Middle frontal gyrus (tissue), 1 donor: ENCODE data around the gene MRPL38.

ENCODE experiments used
- DNase-seq: peaks from one replicate; pipeline ENCODE4 v3.0.0-alpha.2; 2015; ENCODE audit warnings: low spot score; ENCODE audit errors: extremely low spot score

Gene MRPL38

DNA sequence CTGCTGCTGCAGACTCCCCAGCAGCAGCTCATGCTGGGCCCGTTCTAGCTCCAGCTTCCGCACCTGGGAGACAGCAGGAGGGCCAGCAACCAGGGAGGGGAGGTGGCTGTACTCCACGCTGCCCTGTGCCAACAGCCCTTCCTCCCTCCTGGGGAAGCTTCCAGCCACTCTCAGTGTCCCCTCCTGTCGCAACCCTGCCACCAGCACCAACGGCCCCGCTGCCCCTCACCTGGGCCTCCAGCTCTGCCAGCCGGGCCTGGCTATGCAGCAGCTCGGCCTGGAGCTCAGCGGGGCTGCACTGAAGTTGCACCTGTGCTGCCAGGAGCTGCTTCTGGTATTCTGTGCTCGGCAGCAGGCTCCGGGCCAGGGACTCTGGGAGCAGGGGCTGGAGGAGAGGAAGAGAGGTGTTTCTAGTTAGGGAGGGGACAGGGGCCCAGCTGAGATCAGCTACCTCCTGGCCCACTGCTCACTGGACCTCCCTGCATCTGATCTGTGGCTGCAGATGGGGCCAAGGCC lies 15.4 kb upstream of the MRPL38 start:
- DNase-seq, result no peak

GRCh38 chr17:75919611-75920010 lies 14.9 kb upstream of the MRPL38 start:
- no peak for DNase-seq

DNA sequence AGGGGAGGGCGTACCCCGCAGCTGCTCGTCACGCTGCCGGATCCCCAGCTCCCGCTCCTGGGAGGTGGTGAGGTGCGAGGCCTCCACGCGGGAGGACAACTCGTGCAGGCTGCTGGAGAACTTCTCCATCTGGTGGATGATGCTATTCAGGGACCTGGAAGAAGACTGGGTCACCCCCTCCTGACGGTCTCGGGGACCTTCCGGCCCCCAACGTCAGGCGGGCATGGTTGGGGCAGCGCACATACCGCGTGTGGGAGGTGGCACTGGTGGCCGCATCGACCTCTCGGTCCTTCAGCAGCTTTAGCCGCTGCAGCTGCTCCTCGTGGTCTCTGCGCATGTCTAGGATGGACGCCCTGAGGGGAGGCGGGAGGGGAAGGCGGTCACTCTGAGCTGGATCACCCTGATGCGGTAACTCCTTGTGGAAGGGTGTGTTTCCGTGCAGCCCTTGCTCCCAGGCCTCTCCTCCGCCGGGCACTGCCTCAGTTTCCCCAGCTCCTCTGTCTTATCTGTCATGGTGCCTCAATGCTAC lies 13.3 kb upstream of the MRPL38 start:
- no peak for DNase-seq

DNA sequence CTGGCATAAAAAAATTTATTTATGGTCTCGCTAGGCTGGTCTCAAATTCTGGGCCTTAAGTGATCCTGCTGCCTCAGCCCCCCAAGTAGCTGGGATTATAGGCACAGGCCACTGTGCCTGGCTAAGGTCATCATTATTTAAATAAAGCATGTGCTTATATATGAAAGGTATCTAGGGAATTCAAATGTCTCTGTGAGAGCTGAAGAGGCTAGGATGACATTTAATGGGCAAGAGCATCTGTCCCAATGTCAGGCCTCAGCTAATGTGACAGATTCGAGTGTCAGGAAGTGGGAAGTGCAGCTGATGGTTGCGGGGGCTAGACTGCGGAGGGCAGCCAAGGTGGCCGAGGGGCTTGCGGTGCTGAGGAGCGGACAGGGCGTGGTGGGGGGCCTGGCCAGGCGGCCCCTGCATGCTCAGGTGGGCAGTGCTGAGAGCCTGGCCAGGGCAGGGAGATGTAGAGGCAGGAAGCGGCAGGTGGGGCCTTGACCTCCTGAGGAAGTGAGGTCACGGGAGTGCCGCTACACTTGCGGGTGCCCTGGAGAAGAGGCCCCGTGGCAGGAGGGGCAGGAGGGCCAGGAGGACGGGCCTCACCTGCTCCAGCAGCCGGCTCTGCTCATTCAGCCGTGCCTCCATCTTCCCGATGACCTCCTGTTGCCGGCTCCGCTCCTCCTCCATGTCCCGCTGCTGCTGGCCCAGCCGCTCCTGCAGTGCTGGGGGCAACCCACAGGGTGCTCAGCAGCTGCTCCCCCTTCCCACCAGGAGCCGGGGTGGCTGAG lies 12.6 kb upstream of the MRPL38 start:
- no peak for DNase-seq

- DNase-seq, result no peak
These were observed 10.6 kb upstream of the MRPL38 start for GRCh38 chr17:75915268-75915667.

- no peak for DNase-seq
These were observed 10.1 kb upstream of the MRPL38 start for GRCh38 chr17:75914643-75915267.

- no peak for DNase-seq
These were observed 9.0 kb upstream of the MRPL38 start for GRCh38 chr17:75913537-75914210.

DNA sequence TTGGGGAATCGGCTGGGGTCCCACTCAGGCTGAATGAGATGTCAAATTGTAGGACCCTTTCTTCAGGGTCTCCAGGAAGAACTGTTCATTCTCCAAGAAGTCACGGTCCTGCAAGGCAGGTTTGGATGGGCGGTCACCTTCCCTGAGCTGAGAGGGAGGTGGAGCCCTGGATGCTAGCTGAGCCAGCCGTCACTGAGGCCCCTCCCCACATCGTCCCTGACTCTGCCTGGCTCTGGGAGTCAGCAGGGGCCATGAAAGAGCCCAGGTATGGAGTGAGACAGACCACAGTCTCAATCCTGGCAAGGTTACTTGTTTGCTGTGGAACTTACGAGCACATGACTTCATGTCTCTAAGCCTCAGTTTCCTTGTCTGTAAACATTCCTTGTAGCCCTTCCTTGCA lies 6.0 kb upstream of the MRPL38 start:
- DNase-seq, result no peak

DNA sequence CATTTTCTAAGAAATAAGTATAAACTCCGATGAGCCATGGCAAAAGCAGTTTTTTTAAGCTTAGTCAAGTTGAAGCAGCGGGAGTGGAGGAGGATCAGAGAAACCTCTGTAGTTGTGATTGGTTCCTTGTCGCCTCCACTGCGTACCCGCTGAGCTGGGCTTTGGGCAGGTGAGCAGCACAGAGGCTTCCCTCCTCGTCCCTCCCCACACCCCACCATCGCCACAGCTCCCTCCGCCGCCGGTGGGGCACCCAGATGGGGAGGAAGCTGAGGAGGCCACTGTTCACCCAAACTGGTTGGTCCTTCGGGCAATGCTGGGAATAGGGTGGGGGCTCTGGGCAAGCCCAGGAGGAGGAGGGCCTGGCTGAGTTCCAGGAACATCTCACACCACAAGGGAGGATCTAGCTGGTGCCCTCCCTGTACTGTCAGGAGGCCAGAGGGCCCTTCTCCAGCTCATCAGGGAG lies 5.2 kb upstream of the MRPL38 start:
- DNase-seq, result no peak

DNA sequence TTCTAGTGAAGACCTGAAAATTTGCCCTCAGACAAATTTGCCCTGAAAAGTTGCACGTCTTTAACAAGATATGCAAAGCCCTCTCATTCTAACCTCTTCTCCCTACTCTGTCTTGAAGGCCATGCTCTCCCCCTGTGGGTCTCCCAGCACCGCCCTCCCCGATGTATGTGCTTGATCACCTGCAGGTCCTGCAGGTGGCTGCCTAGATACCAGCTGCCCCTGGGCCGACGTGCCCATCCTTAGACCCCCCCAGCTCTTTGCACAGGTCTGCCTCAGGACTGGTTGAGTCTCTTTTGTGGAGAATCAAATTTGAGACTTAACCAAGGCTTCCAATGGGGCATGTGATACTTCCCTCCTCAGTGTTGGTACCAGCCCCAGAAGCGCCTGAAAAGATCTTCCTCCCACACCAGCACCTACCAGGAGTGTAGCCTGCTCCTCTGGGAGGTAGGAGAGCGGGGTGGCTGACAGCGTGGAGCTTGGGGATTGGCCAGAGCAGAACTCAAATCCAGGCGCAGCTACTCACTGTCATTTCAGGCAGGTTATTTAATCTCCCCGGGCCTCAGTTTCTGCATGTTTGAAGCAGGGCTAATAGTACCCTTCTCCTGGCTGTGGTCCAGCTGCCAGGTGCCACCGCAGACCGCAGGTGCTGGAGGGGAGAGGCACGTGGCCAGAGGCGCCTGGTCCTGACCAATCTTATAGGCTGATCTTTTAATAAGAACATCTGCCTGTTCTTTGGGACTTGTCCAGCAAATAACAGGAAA lies 4.5 kb upstream of the MRPL38 start:
- DNase-seq, result no peak

DNA sequence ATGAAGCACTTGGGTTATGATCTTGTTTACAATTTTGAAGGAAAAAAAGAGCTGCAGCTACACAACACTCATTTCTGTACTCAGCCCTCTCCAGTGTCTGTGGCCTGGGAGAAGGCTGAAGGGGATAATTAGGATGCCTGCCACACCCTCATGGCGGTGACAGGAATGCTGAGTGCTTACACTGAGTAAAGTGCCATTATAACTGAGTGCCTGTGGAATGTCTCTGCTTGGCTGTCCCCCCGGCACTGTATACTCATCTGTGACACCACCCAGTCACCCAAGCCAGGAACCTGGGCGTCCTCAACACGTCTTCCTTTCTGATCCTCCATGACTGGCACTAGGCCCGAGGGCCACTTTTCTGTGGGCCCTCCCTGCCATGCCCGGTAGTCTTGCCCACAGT lies 3.5 kb upstream of the MRPL38 start:
- no peak for DNase-seq

GRCh38 chr17:75906143-75906884 lies 1.6 kb upstream of the MRPL38 start:
- DNase-seq, result no peak

DNA sequence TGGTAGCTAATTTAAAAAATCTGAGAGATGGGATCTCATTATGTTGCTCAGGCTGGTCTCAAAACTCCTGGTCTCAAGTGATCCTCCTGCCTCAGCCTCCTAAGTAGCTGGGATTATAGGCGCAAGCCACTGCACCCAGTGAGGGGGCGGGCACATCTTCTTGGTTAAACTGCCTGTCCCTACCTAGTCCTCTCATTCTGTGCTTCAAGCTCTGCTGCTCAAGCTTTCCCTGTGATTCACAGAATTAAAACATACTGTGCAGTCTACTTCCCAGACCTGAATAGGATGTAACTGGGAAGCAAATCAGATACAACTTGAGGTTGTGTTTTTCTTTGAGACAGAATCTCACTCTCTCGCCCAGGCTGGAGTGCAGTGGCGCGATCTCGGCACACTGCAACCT lies 2.3 kb downstream of the MRPL38 start:
- no peak for DNase-seq

- DNase-seq, result no peak
These were observed 3.0 kb downstream of the MRPL38 start for GRCh38 chr17:75901727-75902126.

DNA sequence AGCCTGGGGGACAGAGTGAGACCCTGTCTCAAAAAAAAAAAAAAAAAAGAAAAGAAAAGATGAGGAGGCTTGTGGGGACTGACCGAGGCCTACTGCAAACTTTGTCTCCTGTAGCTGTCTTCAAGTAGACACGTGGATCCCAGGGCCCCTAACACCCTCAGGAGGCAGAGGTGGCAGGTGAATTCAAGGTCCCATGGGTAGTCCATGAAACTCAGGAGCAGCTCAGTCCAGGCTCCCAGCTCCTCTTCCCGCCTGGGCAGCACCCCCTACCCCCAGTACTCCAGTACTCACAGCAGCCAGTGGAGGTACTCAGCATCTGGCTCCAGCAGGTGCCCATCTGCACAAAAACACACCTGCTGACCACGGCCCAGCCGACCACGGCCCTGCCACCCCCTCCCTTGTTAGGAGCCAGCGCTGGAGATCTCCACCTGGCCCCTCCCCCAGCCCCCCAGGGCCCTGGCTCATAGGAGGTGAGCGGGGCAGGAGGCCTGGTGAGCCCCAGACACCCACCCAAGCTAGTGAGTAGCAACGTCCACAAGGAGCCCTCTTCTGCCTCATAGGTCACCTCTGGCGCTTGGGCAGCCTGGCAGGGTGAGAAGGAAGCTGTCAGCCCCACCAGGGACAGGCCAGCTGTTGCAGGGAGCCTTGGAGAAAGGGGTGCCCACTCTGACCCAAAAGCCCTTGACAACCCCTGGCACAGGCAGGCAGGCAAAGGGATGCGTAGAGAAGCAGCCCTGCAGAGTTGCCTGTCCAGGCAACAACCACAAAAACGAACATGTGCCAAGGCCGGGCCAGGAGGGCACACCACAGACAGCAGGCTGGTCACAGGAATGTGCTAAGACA lies 3.8 kb downstream of the MRPL38 start:
- no peak for DNase-seq

DNA sequence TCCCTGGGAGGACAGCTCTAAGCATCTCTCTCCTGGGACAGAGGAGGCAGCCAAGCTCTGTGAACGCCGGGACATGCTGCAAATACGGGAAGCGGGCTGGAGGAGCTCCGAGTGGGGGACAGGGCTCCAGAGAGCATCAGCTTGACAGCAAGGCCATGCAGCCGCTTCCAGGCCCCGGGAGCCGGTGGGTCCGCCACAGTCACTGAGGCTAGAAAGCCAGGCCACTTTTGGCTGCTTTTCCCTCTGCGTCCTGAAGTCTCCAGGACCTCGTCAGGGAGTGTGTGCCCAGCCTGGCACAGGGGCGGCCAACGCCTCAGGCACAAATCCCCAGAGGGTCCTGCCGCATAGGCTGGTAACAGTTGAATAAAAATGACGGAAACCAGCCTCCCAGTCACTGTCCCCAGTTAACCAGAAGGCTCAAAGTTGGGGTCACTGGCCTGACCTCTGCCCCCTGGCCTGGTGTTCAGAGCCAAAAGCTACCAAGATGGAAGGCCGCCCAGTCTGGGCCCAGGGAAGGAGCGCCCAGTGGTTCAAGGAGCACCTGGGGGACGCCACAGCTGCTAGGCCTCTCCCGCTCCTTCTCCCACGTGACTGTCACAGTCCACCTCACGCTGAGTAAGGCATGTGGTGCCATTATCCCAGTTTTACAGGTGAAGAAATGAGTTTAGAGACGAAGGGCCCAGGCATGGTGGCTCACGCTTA lies 4.8 kb downstream of the MRPL38 start:
- DNase-seq, result no peak

DNA sequence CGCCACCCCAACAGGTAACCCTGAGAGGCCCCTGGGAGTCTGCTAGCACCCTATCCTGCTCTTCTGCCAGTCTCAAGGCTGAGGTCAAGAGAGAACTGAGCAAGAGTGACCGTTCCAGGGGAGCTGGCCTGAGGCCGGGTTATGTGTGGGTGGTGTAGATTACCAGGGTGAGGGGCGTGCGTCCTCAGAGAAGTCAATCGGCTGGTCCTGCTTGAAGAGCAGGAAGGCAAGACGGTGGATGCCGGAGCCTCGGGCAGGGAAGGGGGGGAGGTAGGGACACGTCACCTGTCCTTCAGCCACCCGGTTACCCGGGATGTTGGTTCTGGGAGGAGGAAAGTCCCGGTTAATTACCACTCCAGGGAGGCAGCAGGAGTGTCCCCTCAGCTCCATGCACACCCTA lies 5.3 kb downstream of the MRPL38 start:
- no peak for DNase-seq

DNA sequence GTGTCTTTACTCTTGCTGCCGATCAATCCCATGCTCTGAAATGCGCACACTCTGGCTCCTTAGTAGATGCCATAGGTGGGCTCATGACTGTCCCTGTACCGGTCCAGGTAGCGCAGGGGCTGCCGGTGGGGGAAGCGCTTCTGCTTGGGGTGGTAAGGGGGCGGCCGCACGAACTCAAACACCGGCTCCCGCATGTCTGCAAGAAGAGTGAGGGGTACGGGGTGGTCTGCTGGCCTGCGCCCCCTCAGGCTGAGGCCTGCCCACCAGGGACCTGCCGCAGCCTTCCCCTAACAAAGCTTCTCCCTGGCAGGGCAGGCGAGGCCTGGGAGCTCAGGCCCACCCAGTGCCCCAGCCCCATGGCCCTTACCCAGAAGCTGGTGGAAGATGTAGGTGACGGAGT lies 5.9 kb downstream of the MRPL38 start:
- no peak for DNase-seq

GRCh38 chr17:75898065-75898464 lies 6.6 kb downstream of the MRPL38 start:
- no peak for DNase-seq
